Activated naive CD8-positive, alpha-beta T cell treated with anti-CD3 and anti-CD28 coated beads for 36 hours (primary cell): ENCODE data around the gene ITPR2. TPM values are rescaled to one million over a fixed set of nuclear protein-coding genes. Genes with fewer than 3 reads are reported as not detected.
"Not testable (repeated sequence)": the region's sequence is repeated elsewhere in the genome, so short reads cannot be mapped to it uniquely, and the experiment has no call there.

Experiments
- DNase-seq: peaks from one replicate; pipeline ENCODE4 v3.0.0; 2021
- H3K27ac Mint-ChIP-seq: one replicate; pipeline ENCODE4 v1.8.0; 2022; ENCODE audit warnings: mild to moderate bottlenecking, moderate library complexity, mixed read lengths
- H3K27me3 Mint-ChIP-seq: one replicate; pipeline ENCODE4 v1.8.0; 2022; ENCODE audit warnings: mild to moderate bottlenecking, mixed read lengths
- H3K36me3 Mint-ChIP-seq: one replicate; pipeline ENCODE4 v1.8.0; 2021; ENCODE audit warnings: mild to moderate bottlenecking, mixed read lengths
- H3K4me1 Mint-ChIP-seq: one replicate; pipeline ENCODE4 v1.8.0; 2021; ENCODE audit warnings: mixed read lengths
- H3K4me3 Mint-ChIP-seq: one replicate; pipeline ENCODE4 v1.8.0; 2022; ENCODE audit warnings: mild to moderate bottlenecking, moderate library complexity, mixed read lengths
- H3K9me3 Mint-ChIP-seq: one replicate; pipeline ENCODE4 v1.8.0; 2022; ENCODE audit warnings: mixed read lengths
- total RNA-seq, 2 experiments: library from RNA; stranded (reverse); gene quantifications; one replicate each; pipeline ENCODE4 v1.2.3, GENCODE V29; 2021

The ITPR2 gene
- total RNA-seq, 2 experiments from 2014 or later = 27.3 TPM

DNA sequence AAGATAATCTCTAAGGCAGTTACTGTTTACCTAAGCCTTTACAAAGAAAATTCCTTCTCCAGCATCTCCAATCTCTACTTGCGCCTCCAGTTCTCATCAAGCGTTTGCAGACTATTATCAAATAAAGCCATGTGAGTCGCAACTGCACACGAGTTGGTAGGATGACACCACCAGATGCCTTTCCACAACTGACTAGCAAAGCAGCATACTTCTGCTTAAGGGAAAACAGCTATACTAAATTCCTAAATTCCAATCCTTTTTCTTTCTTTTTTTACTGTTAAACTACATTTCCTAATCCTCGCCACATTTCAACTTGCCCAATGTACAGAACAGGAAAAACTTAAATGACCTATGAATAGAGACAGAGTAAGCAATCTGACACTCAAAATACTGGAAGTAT, 166.7 kb downstream of the ITPR2 start:
- DNase-seq = no peak
- no peak overlapping the region for H3K4me3 Mint-ChIP-seq
- H3K9me3 Mint-ChIP-seq = no peaks in the 10 kb centered on the region
- H3K4me1 Mint-ChIP-seq = no peaks in the 10 kb centered on the region
- H3K27me3 Mint-ChIP-seq = no peaks in the 10 kb centered on the region
- peaks cover 33% of the 10 kb centered on the region for H3K36me3 Mint-ChIP-seq
- no peak overlapping the region for H3K27ac Mint-ChIP-seq

DNA sequence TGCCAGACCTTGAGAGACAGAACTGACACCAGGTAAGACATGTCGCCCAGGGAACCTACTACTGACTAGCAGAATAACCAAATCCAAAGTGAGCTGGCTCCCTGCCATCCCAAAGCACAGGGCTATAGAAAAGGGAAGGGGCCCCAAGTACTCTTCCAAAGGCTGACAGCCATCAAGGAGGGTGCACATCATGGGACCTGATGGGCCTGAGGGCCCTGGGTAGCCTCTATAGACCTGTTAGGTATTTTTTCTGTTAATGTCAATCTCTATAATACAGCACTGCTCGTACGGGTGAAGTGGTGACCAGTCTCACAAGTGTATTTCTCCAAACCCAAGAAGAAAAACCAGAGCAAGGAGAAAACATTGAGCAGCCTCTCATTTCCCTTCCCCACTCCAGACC, 171.6 kb downstream of the ITPR2 start:
- no peak for DNase-seq
- Mint-ChIP-seq H3K27me3 (no peaks in the 10 kb centered on the region), H3K27ac (no peak overlapping the region), H3K4me1 (no peaks in the 10 kb centered on the region), H3K36me3 (peaks cover 32% of the 10 kb centered on the region), H3K9me3 (no peaks in the 10 kb centered on the region), H3K4me3 (no peak overlapping the region)

DNA sequence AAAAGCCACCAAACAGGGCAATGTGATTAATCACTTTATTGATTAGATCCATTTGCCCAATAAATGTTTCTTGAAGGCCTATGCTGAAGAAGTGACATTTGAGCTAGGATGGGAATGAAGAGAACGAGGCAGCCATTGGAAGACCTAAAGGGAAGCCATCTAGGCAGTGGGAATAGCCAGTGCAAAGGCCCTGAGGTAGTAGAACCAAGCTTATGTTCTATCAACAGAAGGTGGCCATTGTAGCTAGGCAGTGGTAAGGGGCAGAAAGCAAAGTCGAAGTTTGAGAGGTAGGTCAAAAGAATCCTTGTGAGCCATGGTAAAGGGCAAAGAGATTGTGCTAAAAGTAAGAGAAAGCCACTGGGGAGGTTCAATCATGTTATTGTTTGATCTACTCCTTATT, 173.1 kb downstream of the ITPR2 start:
- DNase-seq = no peak
- Mint-ChIP-seq H3K4me1 (no peaks in the 10 kb centered on the region), H3K9me3 (no peaks in the 10 kb centered on the region), H3K27me3 (no peaks in the 10 kb centered on the region), H3K4me3 (no peak overlapping the region), H3K27ac (no peak overlapping the region), H3K36me3 (peaks cover 30% of the 10 kb centered on the region)

DNA sequence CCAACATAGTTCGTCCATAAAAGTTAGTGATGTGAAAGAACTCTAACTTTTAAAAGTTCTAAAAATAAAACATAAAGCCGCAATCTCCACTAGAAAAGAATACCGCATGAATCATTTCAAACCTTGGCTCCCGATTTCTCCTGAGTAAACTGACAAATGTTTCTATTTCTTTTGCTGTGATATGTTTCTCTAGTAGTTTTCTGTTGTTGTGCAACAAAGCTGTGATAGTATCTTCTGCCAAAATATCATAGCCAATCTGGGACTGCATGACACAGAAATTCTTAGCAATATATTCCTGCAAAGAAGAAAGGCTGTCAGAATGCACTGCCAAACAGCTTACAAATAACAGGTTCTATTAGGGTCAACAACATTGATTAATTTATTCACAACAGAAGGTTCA, 174.0 kb downstream of the ITPR2 start:
- H3K9me3 Mint-ChIP-seq = no peaks in the 10 kb centered on the region
- H3K4me3 Mint-ChIP-seq = no peak overlapping the region
- no peak for DNase-seq
- H3K27ac Mint-ChIP-seq = no peak overlapping the region
- H3K36me3 Mint-ChIP-seq = peaks cover 34% of the 10 kb centered on the region
- H3K27me3 Mint-ChIP-seq = no peaks in the 10 kb centered on the region
- H3K4me1 Mint-ChIP-seq = no peaks in the 10 kb centered on the region

DNA sequence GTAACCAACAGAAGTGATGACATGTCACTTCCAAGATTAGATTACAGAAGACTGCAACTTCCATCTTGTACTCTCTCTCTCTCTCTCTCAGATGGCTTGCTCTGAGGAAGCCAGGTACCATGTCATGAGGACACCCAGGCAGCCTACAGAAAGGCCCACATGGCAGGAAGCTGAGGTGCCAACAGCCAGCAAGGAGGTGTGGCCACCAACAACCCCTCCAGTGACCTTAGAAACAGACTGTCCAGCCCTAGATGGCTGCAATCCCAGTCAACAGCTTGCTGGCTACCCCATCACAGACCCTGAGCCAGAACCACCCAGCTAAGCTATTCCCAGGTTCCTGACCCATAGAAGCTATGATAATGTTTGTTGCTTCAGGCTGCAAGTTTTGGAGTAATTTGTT, 178.4 kb downstream of the ITPR2 start:
- H3K36me3 Mint-ChIP-seq = peaks cover 56% of the 10 kb centered on the region
- H3K9me3 Mint-ChIP-seq = peaks cover 8% of the 10 kb centered on the region
- H3K27me3 Mint-ChIP-seq = no peaks in the 10 kb centered on the region
- peaks cover 5% of the 10 kb centered on the region for H3K4me1 Mint-ChIP-seq
- no peak overlapping the region for H3K27ac Mint-ChIP-seq
- no peak for DNase-seq
- H3K4me3 Mint-ChIP-seq = no peak overlapping the region

DNA sequence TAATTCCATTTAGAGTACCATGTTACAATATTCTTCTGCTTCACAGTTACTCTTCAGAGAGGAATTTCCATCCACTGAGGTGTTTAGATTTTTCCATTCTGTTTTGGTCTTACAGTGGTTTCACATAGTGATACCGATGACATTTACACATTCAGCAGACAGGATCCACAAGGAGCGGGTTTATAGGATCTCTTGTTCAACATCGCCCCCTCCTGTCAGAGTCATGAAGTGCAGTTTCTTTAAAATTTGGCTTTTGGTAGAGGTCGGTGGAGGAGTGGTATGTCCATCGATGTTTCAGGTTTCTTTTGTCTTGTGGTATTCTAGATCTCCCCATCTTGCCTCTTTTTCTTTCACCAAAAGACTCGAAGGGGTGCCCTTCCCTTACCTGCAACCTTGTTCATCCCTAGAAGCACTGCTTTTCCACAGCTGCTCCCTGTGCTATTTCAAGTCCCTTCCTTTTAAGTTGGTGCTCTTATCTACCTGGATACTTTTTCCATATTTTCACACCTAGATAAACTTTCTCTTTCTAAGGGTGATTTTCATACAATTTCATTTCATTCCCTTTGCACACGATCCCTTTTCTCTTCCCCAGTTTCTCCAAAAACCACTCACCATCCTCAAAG, 181.3 kb downstream of the ITPR2 start:
- H3K36me3 Mint-ChIP-seq = peaks cover 57% of the 10 kb centered on the region
- H3K9me3 Mint-ChIP-seq = peaks cover 8% of the 10 kb centered on the region
- peaks cover 5% of the 10 kb centered on the region for H3K4me1 Mint-ChIP-seq
- no peak overlapping the region for H3K4me3 Mint-ChIP-seq
- H3K27ac Mint-ChIP-seq = no peak overlapping the region
- H3K27me3 Mint-ChIP-seq = no peaks in the 10 kb centered on the region
- peak; percentile 35 for DNase-seq

DNA sequence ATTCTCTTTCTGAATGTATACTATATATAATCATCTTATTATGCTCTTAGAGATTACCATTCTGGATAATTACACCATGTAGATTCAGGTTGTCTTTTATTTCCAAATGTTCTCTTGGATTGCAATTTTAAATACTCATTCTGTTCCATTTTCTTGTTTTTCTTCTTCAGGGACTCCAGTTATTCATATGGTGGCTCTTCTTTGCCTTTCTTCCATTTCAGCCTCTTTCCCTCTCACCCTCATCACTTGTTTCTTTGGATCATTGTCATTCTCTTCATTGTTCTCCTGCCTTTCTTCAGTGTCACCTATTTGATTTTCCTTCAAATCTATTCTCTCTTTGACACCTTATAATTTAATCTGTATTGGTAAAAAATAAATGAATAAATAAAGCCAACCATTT, 182.0 kb downstream of the ITPR2 start:
- Mint-ChIP-seq H3K27ac (no peak overlapping the region), H3K4me3 (no peak overlapping the region), H3K27me3 (no peaks in the 10 kb centered on the region), H3K9me3 (peaks cover 8% of the 10 kb centered on the region), H3K4me1 (peaks cover 5% of the 10 kb centered on the region), H3K36me3 (peaks cover 52% of the 10 kb centered on the region)
- no peak for DNase-seq

DNA sequence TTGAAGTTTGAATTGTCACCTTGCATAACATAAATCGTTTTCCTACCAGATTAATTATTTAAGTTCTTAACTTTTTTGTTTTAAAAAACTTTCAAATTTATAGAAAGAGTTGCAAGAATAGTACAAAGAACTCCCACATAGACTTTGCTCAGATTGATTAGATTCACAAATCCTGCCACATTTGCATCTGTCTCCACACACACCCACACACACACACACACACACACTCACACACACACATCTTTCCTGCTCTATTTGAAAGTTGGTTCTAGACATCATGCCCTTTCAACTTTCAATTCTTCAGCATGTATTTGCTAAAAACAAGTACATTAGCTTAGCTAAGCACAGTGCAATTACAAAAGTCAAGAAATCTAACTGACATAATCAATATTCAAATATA, 184.0 kb downstream of the ITPR2 start:
- H3K4me3 Mint-ChIP-seq = no peak overlapping the region
- H3K36me3 Mint-ChIP-seq = peaks cover 42% of the 10 kb centered on the region
- peaks cover 8% of the 10 kb centered on the region for H3K9me3 Mint-ChIP-seq
- H3K27me3 Mint-ChIP-seq = no peaks in the 10 kb centered on the region
- DNase-seq = no peak
- H3K4me1 Mint-ChIP-seq = peaks cover 5% of the 10 kb centered on the region
- H3K27ac Mint-ChIP-seq = no peak overlapping the region

DNA sequence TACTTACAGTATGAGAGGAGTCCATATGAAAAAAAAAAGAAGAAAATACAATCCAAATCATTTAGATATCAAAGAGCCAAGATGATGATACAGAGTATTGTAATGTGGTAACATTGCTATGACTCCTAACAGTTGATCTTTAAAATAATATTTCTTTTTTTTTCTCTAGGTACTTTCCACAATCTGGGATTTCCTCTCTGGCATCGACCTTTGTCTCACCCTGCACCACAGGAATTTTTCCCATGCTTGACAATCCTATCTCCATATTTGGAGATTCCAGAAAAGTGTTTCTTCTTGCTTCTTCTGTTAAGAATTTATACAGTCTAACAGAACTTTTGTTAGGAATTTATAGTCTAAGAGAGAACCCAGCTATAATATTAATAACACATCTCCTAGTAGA, 184.4 kb downstream of the ITPR2 start:
- Mint-ChIP-seq H3K27me3 (no peaks in the 10 kb centered on the region), H3K36me3 (peaks cover 38% of the 10 kb centered on the region), H3K27ac (no peak overlapping the region), H3K4me1 (peaks cover 5% of the 10 kb centered on the region), H3K9me3 (peaks cover 8% of the 10 kb centered on the region), H3K4me3 (no peak overlapping the region)
- no peak for DNase-seq

DNA sequence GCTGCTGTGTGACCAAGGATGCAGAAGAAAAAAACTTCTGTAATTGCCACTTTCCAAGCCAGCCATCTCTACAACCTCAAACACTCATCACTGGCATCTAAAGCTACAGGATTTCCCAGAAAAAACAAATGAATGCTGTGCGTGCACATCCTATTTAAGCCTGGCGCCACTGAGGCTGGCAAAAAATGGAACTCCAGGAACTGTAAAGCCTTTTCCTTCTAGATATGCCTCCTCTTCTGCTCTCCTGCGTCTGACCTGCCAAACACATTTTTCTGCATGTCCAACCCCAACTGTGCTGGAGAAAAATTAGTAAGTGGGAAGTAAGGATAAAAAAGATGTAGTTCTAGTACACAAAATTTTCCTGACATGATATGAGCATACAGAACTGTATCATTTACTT, 184.9 kb downstream of the ITPR2 start:
- peaks cover 8% of the 10 kb centered on the region for H3K9me3 Mint-ChIP-seq
- DNase-seq = no peak
- H3K4me3 Mint-ChIP-seq = no peak overlapping the region
- H3K27ac Mint-ChIP-seq = no peak overlapping the region
- peaks cover 5% of the 10 kb centered on the region for H3K4me1 Mint-ChIP-seq
- peaks cover 33% of the 10 kb centered on the region for H3K36me3 Mint-ChIP-seq
- H3K27me3 Mint-ChIP-seq = no peaks in the 10 kb centered on the region

DNA sequence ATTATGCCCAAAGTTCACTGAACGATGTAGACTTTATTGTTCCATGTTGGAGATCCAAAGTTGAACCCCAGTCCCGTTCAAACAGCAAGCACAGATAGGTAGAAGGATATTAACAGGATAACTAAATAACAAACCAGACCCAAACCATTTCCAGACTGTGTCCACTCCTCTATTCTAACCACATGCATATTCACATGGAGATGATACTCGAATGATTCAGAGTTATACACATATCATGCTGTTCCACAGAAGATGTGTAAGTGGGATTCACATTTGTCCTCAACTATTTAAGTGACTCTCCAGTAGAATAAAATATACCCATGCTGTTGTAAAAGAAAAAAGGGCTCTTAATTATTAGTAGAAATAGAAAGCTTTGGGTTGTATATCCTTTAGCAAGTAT, 185.9 kb downstream of the ITPR2 start:
- H3K4me1 Mint-ChIP-seq = peaks cover 5% of the 10 kb centered on the region
- no peak for DNase-seq
- H3K36me3 Mint-ChIP-seq = peaks cover 24% of the 10 kb centered on the region
- no peaks in the 10 kb centered on the region for H3K27me3 Mint-ChIP-seq
- H3K4me3 Mint-ChIP-seq = no peak overlapping the region
- H3K27ac Mint-ChIP-seq = no peak overlapping the region
- H3K9me3 Mint-ChIP-seq = peaks cover 8% of the 10 kb centered on the region

DNA sequence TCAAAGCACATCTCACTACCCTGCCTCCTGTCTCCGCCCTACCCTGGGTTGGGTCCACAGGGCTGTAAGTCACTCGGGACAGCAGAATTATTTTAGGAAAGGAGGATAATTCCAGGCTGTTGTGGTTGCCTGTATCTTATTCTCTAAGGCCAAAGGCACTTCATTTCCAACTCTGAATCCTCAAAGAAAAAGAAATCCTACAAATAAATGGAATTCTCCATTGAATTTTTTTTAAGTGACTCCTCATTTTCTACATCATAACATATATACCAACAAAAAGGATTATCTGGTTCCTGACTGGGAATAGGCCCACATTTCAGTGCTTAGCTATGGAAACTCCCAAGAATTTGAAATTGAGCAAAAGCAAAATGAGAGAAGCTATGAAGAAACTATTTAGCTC, 186.4 kb downstream of the ITPR2 start:
- Mint-ChIP-seq H3K4me3 (no peak overlapping the region), H3K27me3 (no peaks in the 10 kb centered on the region), H3K27ac (no peak overlapping the region), H3K36me3 (peaks cover 18% of the 10 kb centered on the region), H3K9me3 (peaks cover 3% of the 10 kb centered on the region), H3K4me1 (peaks cover 2% of the 10 kb centered on the region)
- no peak for DNase-seq

DNA sequence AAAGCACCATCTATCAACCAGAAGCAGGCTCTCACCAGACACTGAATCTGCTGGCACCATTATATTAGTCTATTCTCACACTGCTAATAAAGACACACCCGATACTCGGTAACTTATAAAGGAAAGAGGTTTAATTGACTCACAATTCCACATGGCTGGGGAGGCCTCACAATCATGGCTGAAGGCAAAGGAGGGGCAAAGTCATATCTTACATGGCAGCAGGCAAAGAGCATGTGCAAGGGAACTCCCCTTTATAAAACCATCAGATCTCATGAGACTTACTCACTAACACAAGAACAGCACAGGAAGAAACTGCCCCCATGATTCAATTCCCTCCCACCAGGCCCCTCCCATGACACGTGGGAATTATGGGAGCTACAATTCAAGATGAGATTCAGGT, 188.6 kb downstream of the ITPR2 start:
- H3K4me1 Mint-ChIP-seq, DNase-seq, H3K27ac Mint-ChIP-seq, H3K9me3 Mint-ChIP-seq, H3K4me3 Mint-ChIP-seq, H3K27me3 Mint-ChIP-seq: not testable (repeated sequence)
- peaks cover 11% of the 10 kb centered on the region for H3K36me3 Mint-ChIP-seq

DNA sequence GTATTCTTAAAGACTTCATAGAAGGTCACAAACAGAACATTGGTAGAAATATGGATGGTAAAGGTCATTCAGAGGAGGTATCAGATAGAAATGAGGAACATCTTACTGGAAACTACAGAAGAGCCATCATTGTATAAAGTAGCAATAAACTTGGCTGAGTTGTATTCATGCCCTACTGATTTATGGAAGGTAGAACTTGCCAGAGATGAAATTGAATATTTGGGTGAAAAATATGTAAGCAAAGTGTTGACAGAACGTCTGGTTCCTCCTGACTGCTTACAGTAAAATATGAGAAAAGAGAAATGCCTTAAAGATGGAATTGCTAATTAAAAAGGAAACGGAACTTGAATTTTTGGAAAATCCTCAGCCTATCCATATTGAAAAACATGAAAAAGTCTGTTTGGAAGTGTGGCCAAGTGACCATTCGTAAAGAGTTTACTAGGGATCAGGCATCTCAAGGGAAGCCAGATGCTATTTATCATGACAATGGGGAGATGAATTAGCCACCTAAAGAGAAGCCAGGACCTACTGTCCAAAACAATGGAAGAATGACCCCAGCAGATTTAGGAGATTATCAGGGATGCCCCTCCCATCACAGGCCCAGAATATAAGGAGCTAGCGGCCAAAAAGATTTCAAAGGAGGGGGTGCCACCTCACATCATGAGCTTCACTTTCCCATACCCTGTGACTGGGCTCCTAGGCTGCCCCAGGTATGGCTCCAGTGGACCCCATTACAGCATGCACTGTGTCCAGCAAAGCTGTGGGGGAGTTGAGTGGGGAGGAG, 189.3 kb downstream of the ITPR2 start:
- Mint-ChIP-seq H3K4me3 (no peak overlapping the region), H3K9me3 (no peaks in the 10 kb centered on the region), H3K36me3 (peaks cover 8% of the 10 kb centered on the region), H3K27me3 (no peaks in the 10 kb centered on the region), H3K4me1 (no peaks in the 10 kb centered on the region), H3K27ac (no peak overlapping the region)
- no peak for DNase-seq

DNA sequence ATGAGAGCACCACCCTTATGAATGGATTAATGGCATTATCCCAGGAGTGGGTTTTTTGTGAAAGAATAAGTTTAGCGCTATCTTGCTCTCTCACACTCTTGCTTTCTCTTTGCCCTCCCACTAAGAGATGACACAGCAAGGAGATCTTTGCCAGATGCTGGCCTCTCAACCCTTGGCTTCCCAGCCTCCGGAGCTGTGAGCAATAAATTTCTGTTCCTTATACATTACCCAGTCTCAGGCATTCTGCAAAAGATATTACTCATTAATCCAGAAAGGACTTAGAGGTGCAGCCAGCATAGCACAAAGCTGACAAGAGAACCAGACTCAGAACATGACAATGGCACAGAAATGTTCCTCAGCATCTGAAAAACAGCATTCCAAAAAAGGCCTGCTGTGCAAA, 190.6 kb downstream of the ITPR2 start:
- no peaks in the 10 kb centered on the region for H3K4me1 Mint-ChIP-seq
- no peak for DNase-seq
- H3K9me3 Mint-ChIP-seq = no peaks in the 10 kb centered on the region
- no peak overlapping the region for H3K4me3 Mint-ChIP-seq
- no peak overlapping the region for H3K27ac Mint-ChIP-seq
- H3K27me3 Mint-ChIP-seq = no peaks in the 10 kb centered on the region
- H3K36me3 Mint-ChIP-seq = peaks cover 9% of the 10 kb centered on the region

DNA sequence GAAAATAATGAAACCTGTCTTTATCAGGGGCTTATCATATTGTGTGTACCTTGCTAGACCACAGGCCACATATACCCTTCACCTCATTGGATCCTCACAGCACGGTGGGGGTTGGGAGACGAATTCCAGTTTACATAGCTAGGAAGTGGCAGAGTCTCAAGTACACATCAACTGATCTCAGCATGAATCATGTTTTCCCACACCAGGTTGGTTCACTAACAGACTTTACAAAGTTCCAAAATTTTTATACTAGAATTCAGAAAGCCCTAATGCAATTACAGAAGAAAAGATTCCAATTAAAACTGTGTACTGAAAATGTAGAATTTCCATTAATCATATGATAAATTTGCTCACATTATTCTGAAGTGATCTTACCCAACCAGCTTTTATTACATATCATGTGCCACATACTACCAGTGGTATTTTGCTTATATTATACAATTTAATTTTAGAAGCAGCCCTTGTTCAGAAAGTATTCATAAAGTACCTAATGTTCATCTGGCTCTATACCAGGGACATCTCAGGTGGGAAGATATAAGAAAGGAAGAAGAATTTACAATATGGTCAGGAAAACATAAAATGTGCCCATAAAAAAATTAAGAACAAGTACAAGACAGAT, 196.2 kb downstream of the ITPR2 start:
- no peak for DNase-seq
- H3K4me3 Mint-ChIP-seq = no peak overlapping the region
- H3K4me1 Mint-ChIP-seq = peaks cover 4% of the 10 kb centered on the region
- H3K27me3 Mint-ChIP-seq = no peaks in the 10 kb centered on the region
- H3K27ac Mint-ChIP-seq = no peak overlapping the region
- peaks cover 9% of the 10 kb centered on the region for H3K36me3 Mint-ChIP-seq
- H3K9me3 Mint-ChIP-seq = no peaks in the 10 kb centered on the region
